Endothelial cell of hepatic sinusoid (primary cell): ENCODE results near the gene ZNF322.

ENCODE experiments used
- in situ Hi-C: cut with HindIII; loops from 2 replicates; pipeline ENCODE4 v1.10.0; 2017; ENCODE audit warnings: low sequenced_read_pairs

Gene ZNF322

GRCh38 chr6:26613689-26614683 is 45.6 kb downstream of the ZNF322 start:
- in situ Hi-C loops = no loop called here

DNA sequence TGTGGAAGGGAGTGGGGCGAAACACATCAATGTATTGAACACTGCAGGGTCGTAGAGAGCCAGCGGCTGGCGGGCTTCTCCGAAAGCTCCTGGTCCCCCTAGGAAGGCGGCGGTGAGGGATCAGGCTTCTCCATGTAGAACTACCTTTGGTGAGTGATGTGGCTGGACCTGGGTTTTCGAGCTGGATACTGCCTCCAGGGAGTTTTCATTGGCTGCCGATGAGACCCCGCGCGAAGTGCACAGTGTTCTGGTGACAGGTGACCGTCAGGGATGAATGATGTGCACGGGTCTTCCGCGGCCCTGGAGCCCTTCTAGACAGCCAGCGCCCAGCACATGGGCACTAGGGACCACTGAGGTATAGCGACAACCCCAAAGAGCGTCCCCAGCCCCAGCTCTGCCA is 46.3 kb downstream of the ZNF322 start:
- in situ Hi-C loops = no loop called here

GRCh38 chr6:26611599-26611998 is 47.9 kb downstream of the ZNF322 start:
- in situ Hi-C loops = no loop called here

DNA sequence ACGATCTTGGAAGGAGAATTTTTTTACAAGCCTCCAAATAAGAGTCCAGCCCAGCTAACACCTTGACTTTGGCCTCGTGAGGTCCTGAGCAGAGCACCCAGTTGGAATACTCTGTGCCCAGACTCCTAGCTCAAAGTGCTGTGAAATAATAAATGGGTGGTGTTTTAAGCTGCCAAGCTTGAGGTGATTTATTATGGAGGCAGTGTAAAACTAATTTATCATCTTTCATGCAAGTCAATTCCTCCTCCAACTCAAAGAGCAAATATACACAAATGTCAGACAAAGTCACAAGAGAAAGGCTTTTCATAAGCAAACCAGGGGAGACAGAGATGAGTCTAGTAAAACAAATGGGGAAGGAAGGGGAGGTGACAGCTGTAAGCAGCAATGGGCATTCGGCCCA is 50.1 kb downstream of the ZNF322 start:
- in situ Hi-C loops = no loop called here

DNA sequence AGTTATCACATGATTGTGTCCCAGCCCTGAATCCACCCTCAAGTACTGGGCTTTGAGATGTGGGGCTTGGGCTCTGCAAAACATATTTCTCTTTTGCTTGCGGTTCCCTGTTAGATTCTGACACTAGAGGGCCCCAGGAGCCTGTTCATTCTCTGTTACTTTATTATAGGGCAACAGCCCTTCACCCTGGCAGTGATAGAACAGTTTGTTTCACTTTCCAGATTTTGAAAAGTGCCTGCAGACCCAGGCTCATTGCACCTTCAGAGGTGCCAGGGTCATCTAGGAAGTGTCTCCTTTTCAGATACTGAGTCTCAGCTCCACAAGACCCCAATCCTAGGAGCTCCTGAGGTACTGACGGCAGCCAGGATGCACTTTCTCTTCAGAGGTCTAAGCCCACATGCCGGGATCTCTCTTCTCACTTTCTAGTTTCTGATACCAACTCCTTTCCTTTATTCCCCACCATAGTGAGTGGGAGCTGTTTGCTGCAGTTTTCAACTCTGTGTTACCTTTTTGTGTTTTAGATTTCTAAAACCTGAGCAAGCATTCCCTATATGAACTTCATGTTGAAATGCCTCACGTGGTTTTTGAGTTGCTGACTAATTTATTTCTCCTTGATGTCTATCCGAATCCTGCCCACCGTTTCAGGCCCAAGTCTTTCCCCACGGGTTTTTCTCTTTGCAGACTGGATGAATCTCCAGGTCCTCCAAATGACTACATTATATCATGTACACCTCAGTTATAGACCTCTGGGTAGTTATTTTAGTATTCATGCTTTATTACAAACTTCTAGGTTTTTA is 51.9 kb downstream of the ZNF322 start:
- in situ Hi-C loops = no loop called here

- in situ Hi-C loops = no loop called here
Observed at GRCh38 chr6:26604797-26605196, 54.7 kb downstream of the ZNF322 start.

DNA sequence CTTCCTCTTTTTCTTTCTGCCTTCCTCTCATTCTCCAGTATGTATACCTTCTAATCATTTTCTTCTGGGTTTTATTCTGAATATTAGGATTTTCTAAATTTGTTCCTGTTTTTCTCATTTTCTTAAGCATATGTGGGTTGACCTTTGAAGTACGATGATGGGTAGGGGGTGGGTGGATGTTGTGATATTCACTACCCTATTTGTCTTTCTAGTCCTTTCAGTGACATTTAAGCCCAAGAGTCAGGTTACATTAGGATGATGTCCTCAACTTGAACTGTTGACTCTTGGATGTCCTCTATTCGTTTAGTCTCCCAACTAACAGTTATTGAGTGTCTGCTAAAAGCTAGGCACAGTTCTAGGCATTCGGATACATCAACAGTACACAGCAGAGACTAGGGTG is 55.5 kb downstream of the ZNF322 start:
- in situ Hi-C loops = no loop called here

DNA sequence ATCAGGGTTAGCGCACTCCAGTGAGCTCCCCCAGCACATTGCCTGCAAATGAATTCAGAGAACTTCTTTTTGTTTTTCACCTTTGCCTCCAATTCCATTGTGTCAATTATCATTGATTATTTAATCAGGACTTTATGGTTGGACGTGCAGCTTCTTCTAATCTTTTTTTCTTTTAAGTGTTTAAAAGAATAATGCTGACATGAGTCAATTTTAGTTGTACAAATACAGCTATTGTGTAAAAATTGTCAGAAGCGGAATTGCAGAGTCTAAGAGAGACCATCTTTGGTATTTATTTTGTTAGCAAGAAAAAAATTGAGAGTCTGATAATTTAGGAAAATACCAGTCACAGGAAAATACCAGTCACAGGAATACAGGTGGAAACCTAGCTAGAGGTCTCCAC is 57.3 kb downstream of the ZNF322 start:
- in situ Hi-C loops = no loop called here

- in situ Hi-C loops = no loop called here
Observed at GRCh38 chr6:26600759-26601158, 58.8 kb downstream of the ZNF322 start.

DNA sequence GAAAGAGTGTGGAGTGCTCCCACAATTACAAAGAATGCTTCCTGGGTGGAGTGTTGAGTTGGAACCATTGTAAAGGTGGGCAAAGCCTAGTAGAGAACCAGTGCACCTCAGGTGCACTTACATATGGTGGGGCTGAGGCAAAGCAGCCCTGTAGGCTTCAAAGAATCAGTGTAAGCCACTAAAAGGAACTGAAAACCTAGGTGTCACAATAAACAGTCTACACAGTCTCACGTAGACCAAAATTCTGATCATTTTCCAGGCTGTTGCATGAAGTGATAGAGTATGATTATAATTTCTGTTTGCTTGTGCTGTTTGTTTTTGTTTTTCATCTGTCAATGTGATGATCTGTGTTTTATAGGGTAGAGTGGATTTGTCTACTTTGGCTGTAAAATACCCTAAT is 60.0 kb downstream of the ZNF322 start:
- in situ Hi-C loops = no loop called here

DNA sequence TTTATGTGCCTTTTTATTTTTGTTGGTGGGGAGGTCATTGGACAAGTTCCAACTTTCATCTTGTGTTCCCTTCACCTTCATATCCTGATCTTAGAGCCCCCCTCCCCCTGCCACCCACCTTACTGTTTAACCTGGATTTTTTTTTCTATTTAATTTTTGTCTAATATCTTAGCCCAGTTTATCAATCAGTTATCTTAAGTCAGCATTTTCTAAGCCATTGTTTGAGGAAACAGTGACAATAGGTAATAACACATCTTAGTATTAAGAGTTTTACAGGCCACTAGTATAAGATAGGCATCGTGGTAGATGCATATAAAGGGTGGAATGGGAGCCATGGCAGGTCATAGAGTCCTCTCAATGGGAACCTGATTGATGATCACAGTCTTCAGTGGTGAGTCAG is 60.4 kb downstream of the ZNF322 start:
- in situ Hi-C loops = no loop called here

- in situ Hi-C loops = no loop called here
Observed at GRCh38 chr6:26598267-26598666, 61.3 kb downstream of the ZNF322 start.

DNA sequence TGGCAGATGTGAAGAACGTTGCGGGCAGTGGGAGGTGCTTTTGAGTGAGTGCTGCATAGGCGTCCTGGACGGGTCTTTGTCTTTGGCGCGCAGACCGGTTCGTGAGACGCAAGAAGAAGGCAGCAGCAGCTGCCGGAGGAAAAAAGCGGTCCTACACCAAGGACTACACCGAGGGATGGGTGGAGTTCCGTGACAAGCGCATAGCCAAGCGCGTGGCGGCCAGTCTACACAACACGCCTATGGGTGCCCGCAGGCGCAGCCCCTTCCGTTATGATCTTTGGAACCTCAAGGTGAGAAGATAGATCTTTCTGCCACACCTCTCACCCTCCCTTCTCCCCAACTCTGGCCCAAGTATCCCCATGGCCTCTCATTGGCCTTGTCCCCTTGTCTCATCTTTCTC is 61.7 kb downstream of the ZNF322 start:
- in situ Hi-C loops = no loop called here

DNA sequence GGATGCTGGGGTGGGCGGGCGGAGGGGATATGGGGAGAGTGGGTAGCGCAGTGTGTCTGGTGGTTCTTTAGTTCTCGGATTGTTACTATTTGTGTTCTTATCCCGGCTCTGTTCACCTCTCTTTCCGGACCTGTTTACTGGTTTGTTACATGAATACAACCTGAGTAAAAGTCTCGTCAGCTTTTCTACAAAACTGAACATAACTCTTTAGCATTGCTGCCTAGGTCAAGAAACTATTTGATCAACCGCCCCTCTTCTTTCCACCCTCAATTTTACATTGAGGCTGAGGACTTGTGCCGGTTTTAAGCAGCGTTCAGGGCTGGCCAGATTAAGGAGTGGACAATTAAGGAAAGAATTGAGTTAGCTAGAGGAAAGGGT is 62.2 kb downstream of the ZNF322 start:
- in situ Hi-C loops = no loop called here

- in situ Hi-C loops = no loop called here
Observed at GRCh38 chr6:26596579-26597388, 62.8 kb downstream of the ZNF322 start, which contains the start of gene ABT1. Gene ABT1, plus strand, starts transcription at chr6:26596953. Its CDS starts 30 bp downstream, at chr6:26596983.

DNA sequence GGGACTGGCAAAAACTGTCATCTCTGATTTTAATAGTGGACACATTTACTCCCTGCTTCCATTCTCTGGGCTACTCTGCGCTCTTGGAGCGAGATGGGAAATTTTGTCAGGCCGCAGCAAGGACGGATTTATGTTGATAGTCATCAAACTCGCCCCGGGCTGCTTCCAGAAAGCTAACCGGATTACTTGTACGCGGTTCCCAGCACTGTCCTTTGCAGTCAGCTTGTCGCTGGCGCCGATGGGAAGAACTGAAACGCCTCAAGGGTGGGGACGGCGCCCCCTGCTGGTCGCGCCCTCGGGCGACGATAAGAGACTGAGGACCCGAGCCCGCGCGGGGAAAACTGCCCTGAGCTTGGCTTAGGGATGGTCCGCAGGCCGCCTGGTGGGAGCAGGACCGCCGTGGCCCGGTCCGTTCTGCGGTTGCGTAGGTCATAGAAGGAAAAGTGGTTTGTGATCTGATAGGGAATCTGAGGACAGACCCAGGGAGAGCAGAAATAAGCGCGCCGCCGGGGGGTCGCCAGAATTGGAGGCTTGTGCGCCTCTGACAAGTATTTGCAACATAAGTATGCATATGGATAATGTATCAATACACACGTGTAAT is 63.8 kb downstream of the ZNF322 start:
- in situ Hi-C loops = no loop called here

- in situ Hi-C loops = loop anchor here (5.0 kb wide), 1 partner anchor 53 kb away; no protein-coding TSS in a partner anchor
Observed at GRCh38 chr6:26594730-26595632, 64.6 kb downstream of the ZNF322 start.

GRCh38 chr6:26594131-26594498 is 65.4 kb downstream of the ZNF322 start:
- in situ Hi-C loops = loop anchor here (5.0 kb wide), 1 partner anchor 52 kb away; no protein-coding TSS in a partner anchor
